Common myeloid progenitor, CD34-positive (primary cell): ENCODE data around the gene DYNC2LI1.

Source experiments
- CTCF ChIA-PET: fragments of 350-600 bp; sonication (Branson Sonifier 250); formaldehyde crosslinking; loops from one replicate; lab custom pipeline; 2021; ENCODE audit warnings: antibody characterized with exemption; lab: Charles Lee
- POLR2A ChIA-PET: fragments of 350-600 bp; sonication (Branson Sonifier 250); formaldehyde crosslinking; loops from one replicate; lab custom pipeline; 2021; ENCODE audit warnings: antibody characterized with exemption; lab: Charles Lee
- DNase-seq, 3 donors: peaks; one replicate each; pipeline versions ENCODE4 v3.0.0 to v3.0.0-alpha.2; 2013
- H3K27ac ChIP-seq, 2 experiments: 1 replicate in 1 of 2; 2 replicates in 1 of 2; pipeline ENCODE4 v1.7.0; 2013; ENCODE audit warnings: inconsistent platforms in 2 of 2, low read length in 2 of 2, mild to moderate bottlenecking in 2 of 2, low read depth in 1 of 2, moderate library complexity in 1 of 2; ENCODE audit not compliant: severe bottlenecking in 2 of 2, insufficient read depth in 1 of 2, poor library complexity in 1 of 2
- H3K27me3 ChIP-seq, 5 experiments: replicated peaks in 2 of 5; 1 replicate in 3 of 5; 2 replicates in 2 of 5; pipeline versions ENCODE4 v1.6.1 to v1.7.0; 2013; ENCODE audit warnings: low read length in 4 of 5, mild to moderate bottlenecking in 2 of 5, moderate library complexity in 2 of 5, inconsistent platforms in 1 of 5; ENCODE audit not compliant: insufficient read depth in 5 of 5, control insufficient read depth in 4 of 5
- H3K36me3 ChIP-seq, 4 experiments: 1 replicate in 2 of 4; 2 replicates in 2 of 4; pipeline versions ENCODE4 v1.6.1 to v1.7.0; 2013; ENCODE audit warnings: low read length in 3 of 4, control low read depth in 1 of 4, mild to moderate bottlenecking in 1 of 4; ENCODE audit not compliant: control insufficient read depth in 4 of 4, insufficient read depth in 4 of 4
- H3K4me1 ChIP-seq, 4 experiments: 1 replicate in 3 of 4; 2 replicates in 1 of 4; pipeline versions ENCODE4 v1.6.1 to v1.7.1; 2013; ENCODE audit warnings: low read length in 3 of 4, mild to moderate bottlenecking in 3 of 4, control low read depth in 1 of 4, inconsistent platforms in 1 of 4, moderate library complexity in 1 of 4; ENCODE audit not compliant: control insufficient read depth in 4 of 4, insufficient read depth in 4 of 4; ENCODE audit errors: control extremely low read depth in 1 of 4
- H3K4me3 ChIP-seq, 7 experiments: 1 replicate in 4 of 7; 2 replicates in 3 of 7; pipeline versions ENCODE4 v1.5.1 to v1.7.0; 2013; ENCODE audit warnings: mild to moderate bottlenecking in 7 of 7, low read length in 6 of 7, moderate library complexity in 6 of 7, inconsistent platforms in 2 of 7, low read depth in 2 of 7, control low read depth in 1 of 7; ENCODE audit not compliant: insufficient read depth in 4 of 7, control insufficient read depth in 1 of 7; ENCODE audit errors: extremely low read depth in 1 of 7
- H3K9me3 ChIP-seq, 5 experiments: 1 replicate in 4 of 5; 2 replicates in 1 of 5; pipeline versions ENCODE4 v1.6.1 to v1.7.1; 2013; ENCODE audit warnings: low read length in 4 of 5, mild to moderate bottlenecking in 2 of 5, inconsistent platforms in 1 of 5, low read depth in 1 of 5, moderate library complexity in 1 of 5; ENCODE audit not compliant: control insufficient read depth in 4 of 5, insufficient read depth in 2 of 5; ENCODE audit errors: control extremely low read depth in 1 of 5
- WGBS: methylation state at CpG from one replicate; pipeline ENCODE4 v1.1.5; 2013; ENCODE audit not compliant: insufficient coverage; 5-methylcytosine and 5-hydroxymethylcytosine counted together

DYNC2LI1 gene

GRCh38 chr2:43810888-43811287 lies 37.0 kb downstream of the DYNC2LI1 start:
- H3K4me3 ChIP-seq: no peak overlapping the region
- POLR2A ChIA-PET: no interaction called here
- H3K27ac ChIP-seq: no peak overlapping the region
- no peak for DNase-seq
- H3K27me3 ChIP-seq: no peaks in the 10 kb centered on the region
- CTCF ChIA-PET: no interaction called here
- WGBS: no CpG with 5 or more reads among the region's 1 CpG
- H3K36me3 ChIP-seq: peaks cover 0 to 4% (median under 1%) of the 10 kb centered on the region in 4 experiments
- no peaks in the 10 kb centered on the region for H3K9me3 ChIP-seq
- H3K4me1 ChIP-seq: no peaks in the 10 kb centered on the region

- no peak overlapping the region for H3K27ac ChIP-seq
- H3K4me1 ChIP-seq: no peaks in the 10 kb centered on the region
- peaks cover 0 to 4% (median under 1%) of the 10 kb centered on the region in 4 experiments for H3K36me3 ChIP-seq
- POLR2A ChIA-PET: no interaction called here
- DNase-seq: no peak
- CTCF ChIA-PET: no interaction called here
- no peaks in the 10 kb centered on the region for H3K9me3 ChIP-seq
- H3K4me3 ChIP-seq: no peak overlapping the region
- 100% methylated on average over 1 of the region's 2 CpGs for WGBS
- no peaks in the 10 kb centered on the region for H3K27me3 ChIP-seq
Observed at GRCh38 chr2:43812006-43812405, 38.2 kb downstream of the DYNC2LI1 start.

- CTCF ChIA-PET: no interaction called here
- H3K4me3 ChIP-seq: no peak overlapping the region
- POLR2A ChIA-PET: no interaction called here
- H3K9me3 ChIP-seq: no peaks in the 10 kb centered on the region
- DNase-seq: no peak
- H3K4me1 ChIP-seq: no peaks in the 10 kb centered on the region
- 100% methylated on average over 1 of the region's 2 CpGs for WGBS
- no peaks in the 10 kb centered on the region for H3K27me3 ChIP-seq
- peaks cover 0 to 4% (median under 1%) of the 10 kb centered on the region in 4 experiments for H3K36me3 ChIP-seq
- no peak overlapping the region for H3K27ac ChIP-seq
Observed at GRCh38 chr2:43812947-43813346, 39.1 kb downstream of the DYNC2LI1 start.

- no peaks in the 10 kb centered on the region for H3K36me3 ChIP-seq
- H3K4me1 ChIP-seq: no peaks in the 10 kb centered on the region
- no peak overlapping the region for H3K27ac ChIP-seq
- WGBS: no CpG with 5 or more reads among the region's 3 CpGs
- no peaks in the 10 kb centered on the region for H3K9me3 ChIP-seq
- DNase-seq: no peak
- no peak overlapping the region for H3K4me3 ChIP-seq
- ChIA-PET POLR2A (no interaction called here), CTCF (no interaction called here)
- no peaks in the 10 kb centered on the region for H3K27me3 ChIP-seq
Observed at GRCh38 chr2:43814711-43815110, 40.9 kb downstream of the DYNC2LI1 start.

- no peaks in the 10 kb centered on the region for H3K36me3 ChIP-seq
- H3K27ac ChIP-seq: no peak overlapping the region
- no peaks in the 10 kb centered on the region for H3K9me3 ChIP-seq
- H3K4me1 ChIP-seq: no peaks in the 10 kb centered on the region
- H3K4me3 ChIP-seq: no peak overlapping the region
- CTCF ChIA-PET: no interaction called here
- peaks cover 0 to 19% (median 0%) of the 10 kb centered on the region in 5 experiments for H3K27me3 ChIP-seq
- DNase-seq: peak in 2 of 3 donors; percentile 48 to 57
- 100% methylated on average over 1 of the region's 5 CpGs for WGBS
- POLR2A ChIA-PET: no interaction called here
Observed at GRCh38 chr2:43818761-43819160, 44.9 kb downstream of the DYNC2LI1 start.

- Histone ChIP-seq H3K36me3 (no peaks in the 10 kb centered on the region), H3K9me3 (no peaks in the 10 kb centered on the region), H3K4me3 (no peak overlapping the region), H3K27ac (no peak overlapping the region), H3K27me3 (peaks cover 0 to 20% (median 0%) of the 10 kb centered on the region in 5 experiments), H3K4me1 (no peaks in the 10 kb centered on the region)
- POLR2A ChIA-PET: no interaction called here
- no peak for DNase-seq
- 80% methylated on average over 3 of the region's 7 CpGs for WGBS
- CTCF ChIA-PET: no interaction called here
Observed at GRCh38 chr2:43819491-43820163, 45.8 kb downstream of the DYNC2LI1 start.

GRCh38 chr2:43822839-43823238 lies 49.0 kb downstream of the DYNC2LI1 start:
- no peak overlapping the region for H3K4me3 ChIP-seq
- H3K4me1 ChIP-seq: no peaks in the 10 kb centered on the region
- no peaks in the 10 kb centered on the region for H3K9me3 ChIP-seq
- H3K27me3 ChIP-seq: peaks cover 0 to 23% (median 2%) of the 10 kb centered on the region in 5 experiments
- WGBS: 84% methylated on average over 2 of the region's 7 CpGs
- DNase-seq: no peak
- no peak overlapping the region for H3K27ac ChIP-seq
- no peaks in the 10 kb centered on the region for H3K36me3 ChIP-seq
- ChIA-PET POLR2A (no interaction called here), CTCF (interaction anchor here (1.0 to 2.1 kb wide), 2 partner anchors 13 to 28 kb away, joined by 3 to 6 read pairs; no protein-coding TSS in a partner anchor)
